ENCODE measurements around the gene CFAP161.

- no peak for TF ChIP-seq ZNF140 (tag by site-specific recombination; IDR thresholded peaks at IDR 0.05)
- TF ChIP-seq CTCF (tag by site-specific recombination; IDR thresholded peaks at IDR 0.05): no peak
- no peak for TF ChIP-seq ZNF26 (tag by site-specific recombination; IDR thresholded peaks at IDR 0.05)
- no peak for TF ChIP-seq PATZ1 (tag by site-specific recombination; IDR thresholded peaks at IDR 0.05)
- no peak for TF ChIP-seq SCRT1 (tag by site-specific recombination; IDR thresholded peaks at IDR 0.05; ENCODE audit: borderline replicate concordance)
- TF ChIP-seq ELK4 (IDR thresholded peaks at IDR 0.05; ENCODE audit: borderline replicate concordance, low read depth, low read length): no peak
- no peak for TF ChIP-seq TSHZ1 (tag by site-specific recombination; IDR thresholded peaks at IDR 0.05; ENCODE audit: borderline replicate concordance)
- TF ChIP-seq ZNF639 (tag by site-specific recombination; IDR thresholded peaks at IDR 0.05): no peak
- no peak for TF ChIP-seq ZNF24 (tag by site-specific recombination; IDR thresholded peaks at IDR 0.05)
- TF ChIP-seq ZNF624 (tag by site-specific recombination; IDR thresholded peaks at IDR 0.05): no peak
- TF ChIP-seq ATF2 (tag by site-specific recombination; IDR thresholded peaks at IDR 0.05; ENCODE audit: low read depth): no peak
Observed at GRCh38 chr15:81178365-81178764, 44.3 kb downstream of the CFAP161 start.

All from HEK293 (cell line).